MM.1S (cell line): Measurements from ENCODE around the gene TBX2.

Experiments
- DNase-seq: peaks from one replicate; pipeline ENCODE4 v3.0.0-alpha.2; 2015
- H2AFZ ChIP-seq: fragments of 300-600 bp; sonication (generic); 2 replicates; pipeline ENCODE4 v1.6.0; 2016; ENCODE audit warnings: antibody characterized with exemption, low read length
- H3F3A ChIP-seq: fragments of 300-600 bp; sonication (generic); 2 replicates; pipeline ENCODE4 v1.6.1; 2016; ENCODE audit warnings: mild to moderate bottlenecking, antibody characterized with exemption, low read length, moderate library complexity, mixed read lengths; ENCODE audit not compliant: insufficient read depth
- H3K27ac ChIP-seq: fragments of 300-600 bp; sonication (generic); 2 replicates; pipeline ENCODE4 v1.5.1; 2016; ENCODE audit warnings: mild to moderate bottlenecking, low read length
- H3K27me3 ChIP-seq: fragments of 300-600 bp; sonication (generic); replicated peaks from 2 replicates; pipeline ENCODE4 v1.6.0; 2016; ENCODE audit warnings: low read length; ENCODE audit not compliant: insufficient read depth
- H3K36me3 ChIP-seq: fragments of 300-600 bp; sonication (generic); replicated peaks from 2 replicates; pipeline ENCODE4 v1.6.1; 2016; ENCODE audit warnings: mild to moderate bottlenecking, low read length, mixed read lengths; ENCODE audit not compliant: insufficient read depth
- H3K4me1 ChIP-seq: fragments of 300-600 bp; sonication (generic); 2 replicates; pipeline ENCODE4 v1.6.1; 2016; ENCODE audit warnings: low read length, mixed read lengths
- H3K4me2 ChIP-seq: fragments of 300-600 bp; sonication (generic); 2 replicates; pipeline ENCODE4 v1.6.0; 2016; ENCODE audit warnings: low read depth, low read length
- H3K4me3 ChIP-seq: fragments of 300-600 bp; sonication (generic); 2 replicates; pipeline ENCODE4 v1.5.1; 2016; ENCODE audit warnings: low read length, mixed read lengths
- H3K79me2 ChIP-seq: fragments of 300-600 bp; sonication (generic); 2 replicates; pipeline ENCODE4 v1.6.1; 2016; ENCODE audit warnings: mixed run types, low read length, mixed read lengths
- H3K9ac ChIP-seq: fragments of 300-600 bp; sonication (generic); 2 replicates; pipeline ENCODE4 v1.6.1; 2016; ENCODE audit warnings: low read length, mixed read lengths
- H3K9me2 ChIP-seq: fragments of 300-600 bp; sonication (generic); replicated peaks from 2 replicates; pipeline ENCODE4 v1.6.1; 2016; ENCODE audit warnings: mild to moderate bottlenecking, low read length, mixed read lengths; ENCODE audit not compliant: insufficient read depth
- H3K9me3 ChIP-seq: fragments of 300-600 bp; sonication (generic); replicated peaks from 2 replicates; pipeline ENCODE4 v1.6.1; 2016; ENCODE audit warnings: mild to moderate bottlenecking, low read length, mixed read lengths; ENCODE audit not compliant: insufficient read depth
- H4K20me1 ChIP-seq: fragments of 300-600 bp; sonication (generic); 2 replicates; pipeline ENCODE4 v1.6.1; 2016; ENCODE audit warnings: mild to moderate bottlenecking, low read length, moderate library complexity, mixed read lengths; ENCODE audit not compliant: insufficient read depth
- CTCF ChIP-seq: fragments of 300-600 bp; sonication (generic); IDR thresholded peaks from 2 replicates; pipeline ENCODE4 v1.5.1; 2016; ENCODE audit warnings: antibody characterized with exemption, low read length, mixed read lengths
- EZH2 ChIP-seq: fragments of 300-600 bp; sonication (generic); optimal IDR thresholded peaks from 2 replicates; pipeline ENCODE3; 2017; ENCODE audit warnings: low read depth, mild to moderate bottlenecking, antibody characterized with exemption, low read length, mixed read lengths
- EZH2phosphoT487 ChIP-seq: fragments of 300-600 bp; sonication (generic); IDR thresholded peaks from 2 replicates; pipeline ENCODE4 v1.6.1; 2018; ENCODE audit warnings: antibody characterized with exemption, low read length

Gene TBX2

GRCh38 chr17:61385577-61386236 is 13.9 kb upstream of the TBX2 start:
- Histone ChIP-seq H3K27me3 (no peaks in the 10 kb centered on the region), H3K27ac (no peak overlapping the region), H3K36me3 (no peaks in the 10 kb centered on the region), H3K9me2 (no peaks in the 10 kb centered on the region), H3K4me3 (no peak overlapping the region), H3K9ac (no peak overlapping the region), H2AFZ (no peak overlapping the region), H3K4me1 (no peaks in the 10 kb centered on the region), H3K9me3 (no peaks in the 10 kb centered on the region), H3K79me2 (no peaks in the 10 kb centered on the region), H3F3A (no peaks in the 10 kb centered on the region), H4K20me1 (no peaks in the 10 kb centered on the region), H3K4me2 (no peak overlapping the region)
- TF ChIP-seq EZH2phosphoT487 = no peak
- TF ChIP-seq CTCF = no peak
- TF ChIP-seq EZH2 = no peak
- DNase-seq = no peak

- Histone ChIP-seq H3K9me2 (no peaks in the 10 kb centered on the region), H3K79me2 (no peaks in the 10 kb centered on the region), H3K27ac (no peak overlapping the region), H3K36me3 (no peaks in the 10 kb centered on the region), H3K4me2 (no peak overlapping the region), H3K4me3 (no peak overlapping the region), H3K9ac (no peak overlapping the region), H4K20me1 (no peaks in the 10 kb centered on the region), H3K9me3 (no peaks in the 10 kb centered on the region), H3K27me3 (no peaks in the 10 kb centered on the region), H3F3A (no peaks in the 10 kb centered on the region), H2AFZ (no peak overlapping the region), H3K4me1 (no peaks in the 10 kb centered on the region)
- no peak for TF ChIP-seq EZH2
- TF ChIP-seq EZH2phosphoT487 = no peak
- no peak for TF ChIP-seq CTCF
- no peak for DNase-seq
These were observed 13.4 kb upstream of the TBX2 start for GRCh38 chr17:61386251-61386650.

- no peak overlapping the region for H2AFZ ChIP-seq
- H3K9ac ChIP-seq = no peak overlapping the region
- H3K27me3 ChIP-seq = no peaks in the 10 kb centered on the region
These were observed 12.6 kb upstream of the TBX2 start for GRCh38 chr17:61387011-61387410.

More at GRCh38 chr17:61387011-61387410, 12.6 kb upstream of the TBX2 start:
- Histone ChIP-seq H3K27ac (no peak overlapping the region), H3K79me2 (no peaks in the 10 kb centered on the region), H3K4me3 (no peak overlapping the region), H3F3A (no peaks in the 10 kb centered on the region), H4K20me1 (no peaks in the 10 kb centered on the region), H3K4me2 (no peak overlapping the region), H3K9me2 (no peaks in the 10 kb centered on the region), H3K9me3 (no peaks in the 10 kb centered on the region), H3K36me3 (no peaks in the 10 kb centered on the region), H3K4me1 (no peaks in the 10 kb centered on the region)
- no peak for DNase-seq
- no peak for TF ChIP-seq EZH2
- no peak for TF ChIP-seq EZH2phosphoT487
- no peak for TF ChIP-seq CTCF
